Measurements from ENCODE around the gene NFIA.
A peak's percentile ranks its signal among the peaks of the same experiment; 100 is the strongest.

The NFIA gene

GRCh38 chr1:61392409-61393242, 310.3 kb downstream of the NFIA start:
- no peak for TF ChIP-seq FOXP2 (optimal IDR thresholded peaks at IDR 0.05; ENCODE audit: control extremely low read depth, extremely low read length, insufficient read depth)
- peak; percentile 51; the same call in 1 of the 2 replicates for TF ChIP-seq POLR2AphosphoS5 (IDR thresholded peaks at IDR 0.05; ENCODE audit: borderline replicate concordance, low read depth, low read length)
- Histone ChIP-seq H3K9ac (ENCODE audit: insufficient read length) (no peak overlapping the region), H3K27ac (peak overlapping the region; percentile 23; the same call in 1 of the 2 replicates), H3K4me3 (peak overlapping the region; percentile 31; the same call in 1 of the 2 replicates), H3K36me3 (ENCODE audit: insufficient read depth, low read length) (peaks cover 18% of the 10 kb centered on the region), H3K9me3 (ENCODE audit: low read depth, low read length) (no peaks in the 10 kb centered on the region)
- DNase-seq (ENCODE audit: low read depth, low spot score), result peak; percentile 62

DNA sequence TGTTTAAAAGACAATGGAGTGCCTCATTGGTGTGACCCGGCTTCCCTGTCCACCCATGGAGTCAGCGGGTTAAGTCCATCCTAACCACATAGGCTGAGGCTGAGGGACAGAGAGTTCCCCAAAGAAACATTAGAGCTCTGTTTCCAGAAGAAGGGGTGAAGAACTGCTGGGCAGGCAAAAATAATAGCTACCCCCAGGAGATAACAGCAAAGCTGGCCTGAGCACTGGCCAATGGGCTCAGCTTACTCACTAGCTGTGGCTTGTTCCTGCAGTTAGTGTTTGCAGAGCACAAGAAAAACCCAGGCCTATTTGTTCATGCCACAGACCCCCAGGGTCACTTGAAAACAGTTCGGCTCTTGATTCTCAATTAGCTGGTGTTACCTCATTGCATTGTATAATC, 311.2 kb downstream of the NFIA start:
- Histone ChIP-seq H3K9ac (ENCODE audit: insufficient read length) (no peak overlapping the region), H3K36me3 (ENCODE audit: insufficient read depth, low read length) (peaks cover 17% of the 10 kb centered on the region), H3K9me3 (ENCODE audit: low read depth, low read length) (no peaks in the 10 kb centered on the region), H3K4me3 (no peak overlapping the region), H3K27ac (no peak overlapping the region)
- DNase-seq (ENCODE audit: low read depth, low spot score), result no peak
- TF ChIP-seq POLR2AphosphoS5 (IDR thresholded peaks at IDR 0.05; ENCODE audit: borderline replicate concordance, low read depth, low read length) (no peak), EZH2 (IDR thresholded peaks at IDR 0.05) (no peak), FOXP2 (optimal IDR thresholded peaks at IDR 0.05; ENCODE audit: control extremely low read depth, extremely low read length, insufficient read depth) (no peak)

DNA sequence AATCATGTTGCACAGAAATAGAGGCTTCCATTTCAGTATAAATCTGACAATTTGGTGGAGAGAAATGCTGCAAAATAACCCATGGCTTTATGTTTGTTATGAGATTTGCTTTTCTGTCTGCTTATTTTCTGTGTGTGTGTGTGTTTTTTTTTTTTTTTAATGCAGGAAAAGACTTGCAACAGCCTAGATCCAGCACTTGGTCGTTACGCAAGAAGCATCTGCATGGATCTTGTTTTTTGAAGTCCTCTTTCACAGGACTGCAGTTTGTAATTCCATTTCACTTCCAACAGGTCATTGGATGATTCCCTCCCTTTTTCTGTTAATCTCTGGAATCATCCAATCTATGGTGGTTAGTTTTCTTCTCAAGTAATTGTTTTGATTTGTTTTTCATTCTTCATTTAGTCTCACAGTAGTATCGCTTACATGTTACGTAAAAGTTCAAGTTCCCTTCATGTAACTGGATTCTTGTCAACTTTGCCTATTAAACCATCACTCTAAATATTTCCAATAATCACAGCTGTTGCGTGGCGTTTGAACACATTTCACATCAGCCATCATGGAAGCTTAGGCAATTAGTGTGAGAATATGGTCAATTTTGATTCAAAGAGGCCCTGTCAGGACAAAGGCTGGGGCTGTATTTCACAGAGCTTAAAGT, 312.9 kb downstream of the NFIA start:
- no peaks in the 10 kb centered on the region for H3K9me3 ChIP-seq (ENCODE audit: low read depth, low read length)
- DNase-seq (ENCODE audit: low read depth, low spot score), result no peak
- H3K36me3 ChIP-seq (ENCODE audit: insufficient read depth, low read length), result 0 out of 2 replicates have a peak, but pooled peaks cover 5% of the 10 kb centered on the region
- no peak overlapping the region for H3K9ac ChIP-seq (ENCODE audit: insufficient read length)
- no peak for TF ChIP-seq FOXP2 (optimal IDR thresholded peaks at IDR 0.05; ENCODE audit: control extremely low read depth, extremely low read length, insufficient read depth)
- TF ChIP-seq EZH2 (IDR thresholded peaks at IDR 0.05), result no peak
- TF ChIP-seq POLR2AphosphoS5 (IDR thresholded peaks at IDR 0.05; ENCODE audit: borderline replicate concordance, low read depth, low read length), result no peak
- H3K27ac ChIP-seq, result no peak overlapping the region
- H3K4me3 ChIP-seq, result no peak overlapping the region

DNA sequence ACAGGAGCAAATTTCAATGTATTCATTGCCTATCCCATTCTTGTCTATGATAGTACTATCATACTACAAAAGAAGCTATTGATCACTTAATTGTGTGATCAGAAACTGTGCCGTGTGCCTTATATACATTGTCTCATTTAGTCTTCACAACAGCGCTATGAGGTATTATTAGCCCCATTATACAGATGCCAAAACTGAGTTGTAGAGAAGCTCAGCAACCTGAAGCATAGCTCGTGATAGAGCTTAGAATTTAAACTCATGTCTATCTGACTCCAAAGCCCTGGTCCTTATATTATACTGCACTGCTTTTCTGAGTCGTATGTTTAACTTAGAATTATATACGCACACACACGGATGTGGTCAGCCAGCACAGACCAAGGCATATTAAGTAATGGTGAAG, 315.1 kb downstream of the NFIA start:
- DNase-seq (ENCODE audit: low read depth, low spot score), result no peak
- Histone ChIP-seq H3K27ac (no peak overlapping the region), H3K36me3 (ENCODE audit: insufficient read depth, low read length) (no peaks in the 10 kb centered on the region), H3K9me3 (ENCODE audit: low read depth, low read length) (no peaks in the 10 kb centered on the region), H3K4me3 (no peak overlapping the region), H3K9ac (ENCODE audit: insufficient read length) (no peak overlapping the region)
- TF ChIP-seq FOXP2 (optimal IDR thresholded peaks at IDR 0.05; ENCODE audit: control extremely low read depth, extremely low read length, insufficient read depth), result no peak
- no peak for TF ChIP-seq POLR2AphosphoS5 (IDR thresholded peaks at IDR 0.05; ENCODE audit: borderline replicate concordance, low read depth, low read length)
- no peak for TF ChIP-seq EZH2 (IDR thresholded peaks at IDR 0.05)

GRCh38 chr1:61397935-61398334, 315.6 kb downstream of the NFIA start:
- Histone ChIP-seq H3K4me3 (no peak overlapping the region), H3K36me3 (ENCODE audit: insufficient read depth, low read length) (no peaks in the 10 kb centered on the region), H3K9me3 (ENCODE audit: low read depth, low read length) (no peaks in the 10 kb centered on the region), H3K27ac (no peak overlapping the region), H3K9ac (ENCODE audit: insufficient read length) (no peak overlapping the region)
- DNase-seq (ENCODE audit: low read depth, low spot score), result no peak
- TF ChIP-seq POLR2AphosphoS5 (IDR thresholded peaks at IDR 0.05; ENCODE audit: borderline replicate concordance, low read depth, low read length), result no peak
- no peak for TF ChIP-seq FOXP2 (optimal IDR thresholded peaks at IDR 0.05; ENCODE audit: control extremely low read depth, extremely low read length, insufficient read depth)

- TF ChIP-seq FOXP2 (optimal IDR thresholded peaks at IDR 0.05; ENCODE audit: control extremely low read depth, extremely low read length, insufficient read depth) (no peak), POLR2AphosphoS5 (IDR thresholded peaks at IDR 0.05; ENCODE audit: borderline replicate concordance, low read depth, low read length) (no peak), EZH2 (IDR thresholded peaks at IDR 0.05) (no peak)
- Histone ChIP-seq H3K9me3 (ENCODE audit: low read depth, low read length) (no peaks in the 10 kb centered on the region), H3K9ac (ENCODE audit: insufficient read length) (no peak overlapping the region), H3K27ac (no peak overlapping the region), H3K4me3 (no peak overlapping the region), H3K36me3 (ENCODE audit: insufficient read depth, low read length) (no peaks in the 10 kb centered on the region)
- DNase-seq (ENCODE audit: low read depth, low spot score), result no peak
Measured at GRCh38 chr1:61399199-61399598, 316.8 kb downstream of the NFIA start.

DNA sequence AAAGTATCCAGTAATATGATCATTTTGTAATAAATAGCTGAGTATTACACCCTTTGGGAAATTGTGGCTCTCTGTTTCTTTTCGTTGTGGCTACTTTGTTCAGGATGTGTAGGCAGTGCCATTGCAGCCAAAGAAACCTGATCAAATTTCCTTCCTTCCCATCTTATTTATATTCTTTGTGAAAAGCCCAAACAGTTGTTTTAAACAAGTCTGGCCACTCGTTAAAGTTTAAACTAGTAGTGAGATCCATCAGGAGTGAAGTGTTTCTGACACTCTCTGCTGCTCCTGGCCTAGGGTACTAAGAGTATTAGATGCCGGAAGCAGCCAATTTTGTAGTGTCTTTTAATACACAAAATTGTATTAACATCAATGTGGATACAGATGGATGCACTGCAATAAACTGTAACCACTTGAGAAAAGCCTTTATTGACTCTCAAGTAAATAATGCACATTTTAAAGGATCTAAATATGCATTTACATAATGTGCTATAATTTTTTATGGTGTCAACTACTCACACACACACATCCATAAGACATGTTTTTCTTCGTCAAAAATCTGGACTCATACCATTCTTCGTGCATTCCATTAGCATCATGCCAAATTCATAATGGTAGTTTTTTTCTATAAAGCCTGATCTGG, 317.9 kb downstream of the NFIA start:
- no peaks in the 10 kb centered on the region for H3K36me3 ChIP-seq (ENCODE audit: insufficient read depth, low read length)
- H3K9me3 ChIP-seq (ENCODE audit: low read depth, low read length), result no peaks in the 10 kb centered on the region
- H3K4me3 ChIP-seq, result no peak overlapping the region
- no peak overlapping the region for H3K27ac ChIP-seq
- no peak for TF ChIP-seq EZH2 (IDR thresholded peaks at IDR 0.05)
- TF ChIP-seq FOXP2 (optimal IDR thresholded peaks at IDR 0.05; ENCODE audit: control extremely low read depth, extremely low read length, insufficient read depth), result no peak
- no peak for TF ChIP-seq POLR2AphosphoS5 (IDR thresholded peaks at IDR 0.05; ENCODE audit: borderline replicate concordance, low read depth, low read length)
- DNase-seq (ENCODE audit: low read depth, low spot score), result no peak
- no peak overlapping the region for H3K9ac ChIP-seq (ENCODE audit: insufficient read length)

GRCh38 chr1:61400997-61401396, 318.6 kb downstream of the NFIA start:
- no peak for DNase-seq (ENCODE audit: low read depth, low spot score)
- Histone ChIP-seq H3K36me3 (ENCODE audit: insufficient read depth, low read length) (no peaks in the 10 kb centered on the region), H3K27ac (no peak overlapping the region), H3K9me3 (ENCODE audit: low read depth, low read length) (no peaks in the 10 kb centered on the region), H3K4me3 (no peak overlapping the region), H3K9ac (ENCODE audit: insufficient read length) (no peak overlapping the region)
- TF ChIP-seq EZH2 (IDR thresholded peaks at IDR 0.05) (no peak), POLR2AphosphoS5 (IDR thresholded peaks at IDR 0.05; ENCODE audit: borderline replicate concordance, low read depth, low read length) (no peak), FOXP2 (optimal IDR thresholded peaks at IDR 0.05; ENCODE audit: control extremely low read depth, extremely low read length, insufficient read depth) (no peak)
